Activated naive CD4-positive, alpha-beta T cell treated with anti-CD3 and anti-CD28 coated beads for 36 hours (primary cell): ENCODE measurements around the gene NNMT. TPM values are rescaled to one million over a fixed set of nuclear protein-coding genes. Genes with fewer than 3 reads are reported as not detected.

Experiments
- CTCF ChIA-PET: fragments of 350-600 bp; sonication (Branson Sonifier 250); formaldehyde crosslinking; loops from one replicate; lab custom pipeline; 2021; ENCODE audit warnings: antibody characterized with exemption; lab: Charles Lee
- DNase-seq: peaks from one replicate; pipeline ENCODE4 v3.0.0-alpha.2; 2020
- H3K27ac Mint-ChIP-seq: one replicate; pipeline ENCODE4 v1.8.0; 2021; ENCODE audit warnings: mild to moderate bottlenecking, mixed read lengths
- H3K27me3 Mint-ChIP-seq: one replicate; pipeline ENCODE4 v1.8.0; 2021; ENCODE audit warnings: low read depth, mixed read lengths
- H3K36me3 Mint-ChIP-seq: one replicate; pipeline ENCODE4 v1.8.0; 2021; ENCODE audit warnings: low read depth, mixed read lengths
- H3K4me1 Mint-ChIP-seq: one replicate; pipeline ENCODE4 v1.8.0; 2021; ENCODE audit warnings: low read depth, mixed read lengths
- H3K4me3 Mint-ChIP-seq: one replicate; pipeline ENCODE4 v1.8.0; 2021; ENCODE audit warnings: mild to moderate bottlenecking, moderate library complexity, mixed read lengths
- H3K9me3 Mint-ChIP-seq: one replicate; pipeline ENCODE4 v1.8.0; 2021; ENCODE audit warnings: mixed read lengths
- intact Hi-C: fragments of 100-400 bp; cut with micrococcal nuclease; formaldehyde crosslinking; loops from one replicate; pipeline ENCODE4 v1.15.1; 2023
- total RNA-seq, 2 experiments: library from RNA; stranded (reverse); gene quantifications; one replicate each; pipeline ENCODE4 v1.2.3, GENCODE V29; 2021

The NNMT gene
- not detected for total RNA-seq

- Mint-ChIP-seq H3K27ac (no peak within 1 kb of the TSS), H3K27me3 (peaks cover 2% of the 10 kb centered on the region), H3K4me3 (no peak within 1 kb of the TSS), H3K36me3 (peaks cover 1% of the 10 kb centered on the region), H3K9me3 (peaks cover 3% of the 10 kb centered on the region), H3K4me1 (no peaks in the 10 kb centered on the region)
- CTCF ChIA-PET = no interaction called here
- DNase-seq = no peak
- intact Hi-C loops = no loop called here
Observed at GRCh38 chr11:114295676-114296604, at the start of gene NNMT. TSS of gene NNMT (plus strand) at chr11:114296399. CDS start at chr11:114296557, 158 bp downstream.

GRCh38 chr11:114247070-114247789, 49.0 kb upstream of the NNMT start:
- DNase-seq = no peak
- intact Hi-C loops = no loop called here
- H3K27ac Mint-ChIP-seq = no peak overlapping the region
- H3K36me3 Mint-ChIP-seq = peaks cover 3% of the 10 kb centered on the region
- no peak overlapping the region for H3K4me3 Mint-ChIP-seq
- no peaks in the 10 kb centered on the region for H3K27me3 Mint-ChIP-seq
- H3K9me3 Mint-ChIP-seq = no peaks in the 10 kb centered on the region
- CTCF ChIA-PET = interaction anchor here (2.2 kb wide), 1 partner anchor 14 kb away, joined by 10 read pairs; no protein-coding TSS in a partner anchor
- no peaks in the 10 kb centered on the region for H3K4me1 Mint-ChIP-seq

- H3K27ac Mint-ChIP-seq = no peak overlapping the region
- DNase-seq = no peak
- intact Hi-C loops = no loop called here
- CTCF ChIA-PET = interaction anchor here (4.2 kb wide), 1 partner anchor 11 kb away, joined by 25 read pairs; no protein-coding TSS in a partner anchor
- H3K9me3 Mint-ChIP-seq = no peaks in the 10 kb centered on the region
- no peaks in the 10 kb centered on the region for H3K27me3 Mint-ChIP-seq
- no peak overlapping the region for H3K4me3 Mint-ChIP-seq
- peaks cover 3% of the 10 kb centered on the region for H3K36me3 Mint-ChIP-seq
- H3K4me1 Mint-ChIP-seq = no peaks in the 10 kb centered on the region
Observed at GRCh38 chr11:114250180-114250579, 46.0 kb upstream of the NNMT start.

- Mint-ChIP-seq H3K36me3 (peaks cover 3% of the 10 kb centered on the region), H3K27me3 (no peaks in the 10 kb centered on the region), H3K9me3 (no peaks in the 10 kb centered on the region), H3K4me1 (no peaks in the 10 kb centered on the region), H3K4me3 (no peak overlapping the region), H3K27ac (no peak overlapping the region)
- DNase-seq = no peak
- CTCF ChIA-PET = interaction anchor here (4.2 kb wide), 1 partner anchor 10 kb away, joined by 25 read pairs; no protein-coding TSS in a partner anchor
- intact Hi-C loops = no loop called here
Observed at GRCh38 chr11:114250993-114251814, 45.0 kb upstream of the NNMT start.

- no peaks in the 10 kb centered on the region for H3K9me3 Mint-ChIP-seq
- no peaks in the 10 kb centered on the region for H3K27me3 Mint-ChIP-seq
- CTCF ChIA-PET = interaction anchor here (4.2 kb wide), 1 partner anchor 10 kb away, joined by 25 read pairs; no protein-coding TSS in a partner anchor
- H3K36me3 Mint-ChIP-seq = peaks cover 3% of the 10 kb centered on the region
- no peak overlapping the region for H3K4me3 Mint-ChIP-seq
- DNase-seq = no peak
- intact Hi-C loops = no loop called here
- H3K27ac Mint-ChIP-seq = no peak overlapping the region
- no peaks in the 10 kb centered on the region for H3K4me1 Mint-ChIP-seq
Observed at GRCh38 chr11:114251815-114252337, 44.3 kb upstream of the NNMT start.

GRCh38 chr11:114252767-114253166, 43.4 kb upstream of the NNMT start:
- peaks cover 3% of the 10 kb centered on the region for H3K36me3 Mint-ChIP-seq
- CTCF ChIA-PET = interaction anchor here (1.0 to 1.4 kb wide), 2 partner anchors 8 to 217 kb away, joined by 3 read pairs; no protein-coding TSS in a partner anchor
- no peaks in the 10 kb centered on the region for H3K4me1 Mint-ChIP-seq
- no peaks in the 10 kb centered on the region for H3K27me3 Mint-ChIP-seq
- H3K9me3 Mint-ChIP-seq = no peaks in the 10 kb centered on the region
- no peak overlapping the region for H3K27ac Mint-ChIP-seq
- no peak for DNase-seq
- H3K4me3 Mint-ChIP-seq = no peak overlapping the region
- intact Hi-C loops = no loop called here

- no peak overlapping the region for H3K27ac Mint-ChIP-seq
- H3K36me3 Mint-ChIP-seq = peaks cover 3% of the 10 kb centered on the region
- no peaks in the 10 kb centered on the region for H3K27me3 Mint-ChIP-seq
- H3K9me3 Mint-ChIP-seq = no peaks in the 10 kb centered on the region
- CTCF ChIA-PET = interaction anchor here (1.0 to 1.4 kb wide), 2 partner anchors 7 to 218 kb away, joined by 3 read pairs; no protein-coding TSS in a partner anchor
- DNase-seq = no peak
- H3K4me1 Mint-ChIP-seq = no peaks in the 10 kb centered on the region
- intact Hi-C loops = no loop called here
- no peak overlapping the region for H3K4me3 Mint-ChIP-seq
Observed at GRCh38 chr11:114253771-114254170, 42.4 kb upstream of the NNMT start.

GRCh38 chr11:114254571-114255146, 41.5 kb upstream of the NNMT start:
- intact Hi-C loops = no loop called here
- DNase-seq = no peak
- Mint-ChIP-seq H3K9me3 (no peaks in the 10 kb centered on the region), H3K27me3 (no peaks in the 10 kb centered on the region), H3K27ac (no peak overlapping the region), H3K4me1 (no peaks in the 10 kb centered on the region), H3K36me3 (peaks cover 3% of the 10 kb centered on the region), H3K4me3 (no peak overlapping the region)
- CTCF ChIA-PET = no interaction called here

- CTCF ChIA-PET = no interaction called here
- Mint-ChIP-seq H3K27me3 (no peaks in the 10 kb centered on the region), H3K36me3 (peaks cover 1% of the 10 kb centered on the region), H3K9me3 (no peaks in the 10 kb centered on the region), H3K4me3 (no peak overlapping the region), H3K27ac (no peak overlapping the region), H3K4me1 (no peaks in the 10 kb centered on the region)
- intact Hi-C loops = no loop called here
- DNase-seq = no peak
Observed at GRCh38 chr11:114255289-114255688, 40.9 kb upstream of the NNMT start.

GRCh38 chr11:114256176-114256966, 39.8 kb upstream of the NNMT start:
- CTCF ChIA-PET = interaction anchor here (0.7 to 0.8 kb wide), 3 partner anchors 12 to 514 kb away, joined by 3 to 4 read pairs (median 3); no protein-coding TSS in a partner anchor
- Mint-ChIP-seq H3K4me3 (no peak overlapping the region), H3K36me3 (no peaks in the 10 kb centered on the region), H3K9me3 (no peaks in the 10 kb centered on the region), H3K4me1 (no peaks in the 10 kb centered on the region), H3K27ac (no peak overlapping the region), H3K27me3 (no peaks in the 10 kb centered on the region)
- intact Hi-C loops = no loop called here
- no peak for DNase-seq

- no peaks in the 10 kb centered on the region for H3K4me1 Mint-ChIP-seq
- H3K27me3 Mint-ChIP-seq = no peaks in the 10 kb centered on the region
- no peak overlapping the region for H3K4me3 Mint-ChIP-seq
- H3K9me3 Mint-ChIP-seq = no peaks in the 10 kb centered on the region
- DNase-seq = no peak
- intact Hi-C loops = no loop called here
- CTCF ChIA-PET = no interaction called here
- no peaks in the 10 kb centered on the region for H3K36me3 Mint-ChIP-seq
- no peak overlapping the region for H3K27ac Mint-ChIP-seq
Observed at GRCh38 chr11:114256967-114257286, 39.3 kb upstream of the NNMT start.
